ENCODE measurements around the gene AHCYL2. TPM values are rescaled to one million over a fixed set of nuclear protein-coding genes. Genes with fewer than 3 reads are reported as not detected.
"Not testable (repeated sequence)": the region's sequence is repeated elsewhere in the genome, so short reads cannot be mapped to it uniquely, and the experiment has no call there.

The AHCYL2 gene
- total RNA-seq, 4 donors from 2014 or later = 10.9 to 19.4 (median 14.6) TPM

- DNase-seq (ENCODE audit: low spot score) = peak; percentile 87
These were observed 6.2 kb upstream of the AHCYL2 start for GRCh38 chr7:129218514-129219062.

DNA sequence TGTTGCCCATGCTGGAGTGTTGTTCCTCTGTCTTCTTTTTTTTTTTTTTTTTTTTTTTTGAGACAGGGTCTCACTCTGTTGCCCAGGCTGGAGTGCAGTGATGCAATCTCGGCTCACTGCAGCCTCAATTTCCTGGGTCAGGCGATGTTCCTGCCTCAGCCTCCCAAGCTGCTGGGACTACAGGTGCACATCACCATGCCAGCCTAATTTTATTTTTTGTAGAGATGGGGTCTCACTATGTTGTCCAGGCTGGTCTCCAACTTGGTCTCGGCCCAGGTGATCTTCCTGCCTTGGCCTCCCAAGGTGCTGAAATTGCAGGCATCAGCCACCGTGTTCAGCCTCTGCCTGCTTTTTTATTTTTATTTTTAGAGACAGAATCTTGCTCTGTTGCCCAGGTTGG, 5.7 kb upstream of the AHCYL2 start:
- not testable (repeated sequence) for DNase-seq (ENCODE audit: low spot score); ATAC-seq (ENCODE audit: low FRiP score)

More at GRCh38 chr7:129218514-129219062, 6.2 kb upstream of the AHCYL2 start:
- TF ChIP-seq, protein P1, sequence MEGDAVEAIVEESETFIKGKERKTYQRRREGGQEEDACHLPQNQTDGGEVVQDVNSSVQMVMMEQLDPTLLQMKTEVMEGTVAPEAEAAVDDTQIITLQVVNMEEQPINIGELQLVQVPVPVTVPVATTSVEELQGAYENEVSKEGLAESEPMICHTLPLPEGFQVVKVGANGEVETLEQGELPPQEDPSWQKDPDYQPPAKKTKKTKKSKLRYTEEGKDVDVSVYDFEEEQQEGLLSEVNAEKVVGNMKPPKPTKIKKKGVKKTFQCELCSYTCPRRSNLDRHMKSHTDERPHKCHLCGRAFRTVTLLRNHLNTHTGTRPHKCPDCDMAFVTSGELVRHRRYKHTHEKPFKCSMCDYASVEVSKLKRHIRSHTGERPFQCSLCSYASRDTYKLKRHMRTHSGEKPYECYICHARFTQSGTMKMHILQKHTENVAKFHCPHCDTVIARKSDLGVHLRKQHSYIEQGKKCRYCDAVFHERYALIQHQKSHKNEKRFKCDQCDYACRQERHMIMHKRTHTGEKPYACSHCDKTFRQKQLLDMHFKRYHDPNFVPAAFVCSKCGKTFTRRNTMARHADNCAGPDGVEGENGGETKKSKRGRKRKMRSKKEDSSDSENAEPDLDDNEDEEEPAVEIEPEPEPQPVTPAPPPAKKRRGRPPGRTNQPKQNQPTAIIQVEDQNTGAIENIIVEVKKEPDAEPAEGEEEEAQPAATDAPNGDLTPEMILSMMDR (IDR thresholded peaks at IDR 0.05) = peak in 2 of 3 donors; percentile 44 to 70
- peak; percentile 92 for ATAC-seq (ENCODE audit: low FRiP score)

- DNase-seq (ENCODE audit: low spot score) (no peak), ATAC-seq (ENCODE audit: low FRiP score) (no peak)
- TF ChIP-seq, protein P1 (IDR thresholded peaks at IDR 0.05) = no peak
These were observed 2.8 kb upstream of the AHCYL2 start for GRCh38 chr7:129222064-129222463.

DNA sequence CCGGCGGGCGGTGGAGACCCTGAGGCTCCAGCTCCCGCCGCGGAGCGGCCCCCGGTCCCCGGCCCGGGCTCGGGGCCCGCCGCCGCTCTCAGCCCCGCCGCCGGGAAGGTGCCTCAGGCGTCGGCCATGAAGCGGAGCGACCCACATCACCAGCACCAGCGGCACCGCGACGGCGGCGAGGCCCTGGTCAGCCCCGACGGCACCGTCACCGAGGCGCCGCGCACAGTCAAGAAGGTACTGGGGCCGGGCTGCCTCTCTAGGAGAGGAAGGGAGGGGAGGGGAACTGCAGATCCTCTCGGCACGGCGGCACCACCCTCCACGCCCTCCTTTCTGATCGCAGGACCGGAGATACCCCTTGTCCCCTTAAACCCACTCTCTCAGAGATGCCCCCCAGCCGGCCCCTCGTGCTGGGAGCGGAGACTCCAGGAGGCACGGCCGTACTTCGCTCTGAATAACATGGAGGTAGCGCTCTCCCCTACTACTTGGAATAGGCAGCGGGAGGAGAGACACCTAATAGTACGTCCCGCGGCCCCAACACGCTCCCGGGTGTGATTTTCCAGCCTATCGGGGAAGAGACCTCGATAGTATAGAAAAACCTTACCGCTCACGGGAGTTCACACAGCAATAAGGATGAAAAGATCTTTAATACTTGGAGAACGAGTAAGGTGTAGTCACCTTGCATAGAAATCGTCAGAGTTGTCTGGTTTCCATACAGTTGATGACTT, 538 bp downstream of the AHCYL2 start:
- ATAC-seq (ENCODE audit: low FRiP score) (peak; percentile 61), DNase-seq (ENCODE audit: low spot score) (peak; percentile 26)
- TF ChIP-seq, protein P1 (IDR thresholded peaks at IDR 0.05) = no peak

DNA sequence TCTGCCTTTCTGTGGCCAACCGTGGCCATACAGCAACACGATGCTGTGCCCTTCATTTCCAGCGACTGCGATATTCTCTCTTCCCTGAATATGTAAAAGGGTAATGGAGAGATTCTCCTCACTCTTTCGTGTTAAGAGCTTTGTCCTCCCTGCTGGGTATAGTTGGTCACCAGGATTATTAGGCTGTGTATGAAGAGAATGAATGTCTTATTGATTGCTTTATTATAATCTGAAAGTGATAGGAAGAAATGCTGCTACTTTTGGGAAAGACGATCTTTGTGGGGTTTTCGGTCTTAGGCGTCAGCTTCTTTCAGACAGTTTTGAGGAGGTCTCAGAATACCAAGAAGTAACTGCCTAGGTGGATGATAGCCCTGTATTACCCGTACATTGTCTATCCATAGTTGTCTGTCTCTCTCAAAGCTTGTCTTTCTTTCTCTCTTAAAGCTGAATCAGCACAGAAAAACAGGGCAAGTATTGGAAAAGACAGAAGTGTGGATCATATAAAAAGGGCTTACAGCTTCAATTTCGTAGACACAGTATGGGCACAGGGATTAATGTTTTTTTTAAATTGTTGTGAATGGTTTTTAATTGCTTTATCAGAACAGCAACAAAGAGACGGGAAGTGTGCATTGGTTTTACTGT, 1.2 kb downstream of the AHCYL2 start:
- TF ChIP-seq, protein P1 (IDR thresholded peaks at IDR 0.05) = no peak
- no peak for ATAC-seq (ENCODE audit: low FRiP score)
- no peak for DNase-seq (ENCODE audit: low spot score)

- TF ChIP-seq, protein P1 (IDR thresholded peaks at IDR 0.05) = no peak
- ATAC-seq (ENCODE audit: low FRiP score) = no peak
- DNase-seq (ENCODE audit: low spot score) = no peak
These were observed 3.1 kb downstream of the AHCYL2 start for GRCh38 chr7:129227646-129228578.

DNA sequence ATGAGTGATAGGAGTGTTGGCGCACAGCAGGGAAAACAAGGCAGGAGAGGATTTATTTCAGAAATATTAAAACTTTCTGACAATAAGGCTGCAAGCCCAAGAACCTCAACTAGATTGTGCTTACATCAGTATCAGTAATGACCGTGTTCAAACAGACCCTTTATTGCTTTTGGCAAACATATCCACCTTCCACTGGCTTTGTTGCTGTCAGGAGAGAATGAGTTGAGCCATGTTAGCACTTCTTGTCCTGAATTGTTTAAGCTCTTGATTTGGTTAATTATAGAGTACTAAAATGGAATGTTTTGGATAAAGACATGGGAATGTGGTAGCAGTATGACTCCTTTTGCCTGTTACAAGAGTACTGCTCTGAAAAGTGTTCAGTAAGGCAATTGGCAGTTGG, 3.8 kb downstream of the AHCYL2 start:
- TF ChIP-seq, protein P1 (IDR thresholded peaks at IDR 0.05) = no peak
- DNase-seq (ENCODE audit: low spot score) = no peak

More for the DNA sequence above, 3.8 kb downstream of the AHCYL2 start:
- ATAC-seq (ENCODE audit: low FRiP score) = no peak

Data from omental fat pad (tissue), 4 donors.